Activated naive CD4-positive, alpha-beta T cell treated with anti-CD3 and anti-CD28 coated beads for 36 hours (primary cell): Measurements from ENCODE around the gene FBXL5. TPM values are rescaled to one million over a fixed set of nuclear protein-coding genes. Genes with fewer than 3 reads are reported as not detected.

Source experiments
- total RNA-seq, 2 experiments: library from RNA; stranded (reverse); gene quantifications; one replicate each; pipeline ENCODE4 v1.2.3, GENCODE V29; 2021

The FBXL5 gene
- total RNA-seq, 2 experiments from 2014 or later: 30.8 to 31.0 TPM

Other genes with a start within 250 kb of the FBXL5 start
- not detected for gene C1QTNF7, start 227.3 kb downstream of the FBXL5 start, total RNA-seq
- gene CC2D2A, start 185.5 kb downstream of the FBXL5 start, total RNA-seq: not detected
- 1 to 10 TPM; 8.0 to 9.1 TPM for gene FAM200B, start 26.5 kb upstream of the FBXL5 start, total RNA-seq
- gene BST1, start 47.7 kb upstream of the FBXL5 start, total RNA-seq: under 1 TPM; 0.74 to 0.96 TPM
- 10 to 100 TPM; 18.5 to 20.0 TPM for gene CD38, start 123.0 kb upstream of the FBXL5 start, total RNA-seq